ENCODE measurements around the gene EPYC. TPM values are rescaled to one million over a fixed set of nuclear protein-coding genes. Genes with fewer than 3 reads are reported as not detected.
"Not testable (repeated sequence)": the region's sequence is repeated elsewhere in the genome, so short reads cannot be mapped to it uniquely, and the experiment has no call there.

EPYC gene
- total RNA-seq, 1 experiment from 2014 or later, result not detected

- no peak for DNase-seq (ENCODE audit: low read depth)
Observed at GRCh38 chr12:90991952-90992465, 12.8 kb downstream of the EPYC start.

GRCh38 chr12:90990611-90991010, 14.2 kb downstream of the EPYC start:
- no peak for DNase-seq (ENCODE audit: low read depth)

GRCh38 chr12:90989686-90990111, 15.1 kb downstream of the EPYC start:
- DNase-seq (ENCODE audit: low read depth), result no peak

GRCh38 chr12:90987520-90987919, 17.3 kb downstream of the EPYC start:
- no peak for DNase-seq (ENCODE audit: low read depth)

GRCh38 chr12:90987101-90987500, 17.7 kb downstream of the EPYC start:
- DNase-seq (ENCODE audit: low read depth), result peak; percentile 58

- DNase-seq (ENCODE audit: low read depth), result not testable (repeated sequence)
Observed at GRCh38 chr12:90985331-90985730, 19.4 kb downstream of the EPYC start.

- no peak for DNase-seq (ENCODE audit: low read depth)
Observed at GRCh38 chr12:90984114-90984513, 20.7 kb downstream of the EPYC start.

- no peak for DNase-seq (ENCODE audit: low read depth)
Observed at GRCh38 chr12:90982170-90982569, 22.6 kb downstream of the EPYC start.

GRCh38 chr12:90979951-90980350, 24.8 kb downstream of the EPYC start:
- no peak for DNase-seq (ENCODE audit: low read depth)

GRCh38 chr12:90979019-90979418, 25.8 kb downstream of the EPYC start:
- DNase-seq (ENCODE audit: low read depth), result no peak

GRCh38 chr12:90978117-90978770, 26.5 kb downstream of the EPYC start:
- peak; percentile 78 for DNase-seq (ENCODE audit: low read depth)

- DNase-seq (ENCODE audit: low read depth), result no peak
Observed at GRCh38 chr12:90977224-90977623, 27.5 kb downstream of the EPYC start.

GRCh38 chr12:90974286-90974685, 30.5 kb downstream of the EPYC start:
- peak; percentile 64 for DNase-seq (ENCODE audit: low read depth)

- DNase-seq (ENCODE audit: low read depth), result no peak
Observed at GRCh38 chr12:90972226-90972625, 32.5 kb downstream of the EPYC start.

GRCh38 chr12:90970911-90971310, 33.9 kb downstream of the EPYC start:
- no peak for DNase-seq (ENCODE audit: low read depth)

- DNase-seq (ENCODE audit: low read depth), result peak; percentile 66
Observed at GRCh38 chr12:90970471-90970870, 34.3 kb downstream of the EPYC start.

GRCh38 chr12:90969851-90970250, 34.9 kb downstream of the EPYC start:
- DNase-seq (ENCODE audit: low read depth), result no peak

- no peak for DNase-seq (ENCODE audit: low read depth)
Observed at GRCh38 chr12:90969346-90969745, 35.4 kb downstream of the EPYC start.

GRCh38 chr12:90965204-90965603, 39.6 kb downstream of the EPYC start:
- no peak for DNase-seq (ENCODE audit: low read depth)

GRCh38 chr12:90964616-90965015, 40.2 kb downstream of the EPYC start:
- DNase-seq (ENCODE audit: low read depth), result no peak

- DNase-seq (ENCODE audit: low read depth), result no peak
Observed at GRCh38 chr12:90963946-90964345, 40.8 kb downstream of the EPYC start.

GRCh38 chr12:90961154-90961553, 43.6 kb downstream of the EPYC start:
- DNase-seq (ENCODE audit: low read depth), result no peak

GRCh38 chr12:90959538-90960139, 45.1 kb downstream of the EPYC start:
- peak; percentile 59 for DNase-seq (ENCODE audit: low read depth)

Measured in LHCN-M2 (cell line).